Body of pancreas (tissue), 4 donors: ENCODE results near the gene POLR1A. TPM values are rescaled to one million over a fixed set of nuclear protein-coding genes. Genes with fewer than 3 reads are reported as not detected.

ENCODE experiments used
- ATAC-seq: fragments of 150-250 bp; one replicate; pipeline ENCODE4 v1.9.1; 2016
- DNase-seq, 4 donors: peaks; one replicate each; pipeline ENCODE4 v3.0.0-alpha.2; 2019
- H3K27ac ChIP-seq, 4 donors: fragments of 200-600 bp; sonication (generic); 1 replicate in 3 of 4; 2 replicates in 1 of 4; pipeline versions ENCODE4 v1.5.1 to v1.6.1; 2016 to 2019; ENCODE audit warnings: mild to moderate bottlenecking in 1 of 4, mixed read lengths in 1 of 4, moderate library complexity in 1 of 4
- H3K27me3 ChIP-seq, 2 donors: fragments of 200-600 bp; sonication (generic); one replicate each; pipeline ENCODE4 v1.6.0; 2016; ENCODE audit warnings: mild to moderate bottlenecking in 1 of 2
- H3K36me3 ChIP-seq, 2 donors: fragments of 200-600 bp; sonication (generic); replicated peaks in 1 of 2; 2 replicates each; pipeline ENCODE4 v1.5.1; 2016; ENCODE audit warnings: low read depth in 2 of 2; ENCODE audit not compliant: insufficient read depth in 1 of 2
- H3K4me1 ChIP-seq: fragments of 200-600 bp; sonication (generic); one replicate; pipeline ENCODE4 v1.6.0; 2016
- H3K4me3 ChIP-seq, 2 donors: fragments of 200-600 bp; sonication (generic); 1 replicate in 1 of 2; 2 replicates in 1 of 2; pipeline ENCODE4 v1.5.1; 2016 to 2019
- H3K9me3 ChIP-seq, 3 donors: fragments of 200-600 bp; sonication (generic); 1 replicate in 2 of 3; 2 replicates in 1 of 3; pipeline ENCODE4 v1.5.1; 2016
- POLR2A ChIP-seq, 3 donors: fragments of 450-650 bp; IDR thresholded peaks; one replicate each; pipeline ENCODE4 v1.6.1; 2016; ENCODE audit warnings: antibody characterized with exemption in 3 of 3, mild to moderate bottlenecking in 2 of 3
- WGBS, 2 donors: methylation state at CpG; one replicate each; pipeline ENCODE4 v1.1.5; 2017; 5-methylcytosine and 5-hydroxymethylcytosine counted together
- intact Hi-C: fragments of 100-400 bp; cut with DNase I; formaldehyde crosslinking; loops from one replicate; pipeline ENCODE4 v1.15.1; 2023
- total RNA-seq, 2 donors: library from RNA; depleted of rRNA; stranded (reverse); fragments of >200 nt; gene quantifications; one replicate each; pipeline ENCODE4 v1.1.0, GENCODE V29; 2016
- TF ChIP-seq, protein P1 (sequence below), 7 experiments: fragments of 450-650 bp in 4 of 7; fragments of 200-600 bp in 3 of 7; sonication (generic) in 3 of 7; IDR thresholded peaks; one replicate each; pipeline ENCODE4 v1.5.1; 2016 to 2019; ENCODE audit warnings: antibody characterized with exemption in 7 of 7

POLR1A gene
- total RNA-seq, 2 donors from 2014 or later, result 18.7 to 36.6 TPM

DNA sequence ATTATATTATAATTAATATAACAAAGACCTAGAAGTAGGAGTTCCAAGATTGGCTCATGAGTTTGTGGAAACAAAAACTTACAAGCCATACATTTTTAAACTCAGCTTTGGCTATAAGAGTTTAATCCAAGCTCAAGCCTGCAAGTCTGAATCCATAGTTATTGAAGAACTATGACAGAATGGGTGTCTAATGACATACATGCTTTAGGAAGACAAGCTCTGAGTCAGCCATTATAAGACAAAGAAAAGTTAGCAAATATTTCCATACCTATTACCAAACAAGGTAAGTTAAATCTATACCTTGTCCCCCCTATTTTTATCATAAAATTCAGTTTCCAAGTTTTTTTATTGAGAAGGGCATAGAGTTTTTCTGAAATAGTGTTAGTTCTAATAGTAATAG lies 95.6 kb downstream of the POLR1A start:
- no peak for DNase-seq
- Histone ChIP-seq H3K4me3 (no peak overlapping the region), H3K36me3 (no peaks in the 10 kb centered on the region), H3K27me3 (no peaks in the 10 kb centered on the region), H3K9me3 (peaks cover 0 to 4% (median 0%) of the 10 kb centered on the region in 3 donors), H3K4me1 (peaks cover 11% of the 10 kb centered on the region), H3K27ac (no peak overlapping the region)
- ATAC-seq, result no peak
- intact Hi-C loops, result no loop called here
- TF ChIP-seq, protein P1, sequence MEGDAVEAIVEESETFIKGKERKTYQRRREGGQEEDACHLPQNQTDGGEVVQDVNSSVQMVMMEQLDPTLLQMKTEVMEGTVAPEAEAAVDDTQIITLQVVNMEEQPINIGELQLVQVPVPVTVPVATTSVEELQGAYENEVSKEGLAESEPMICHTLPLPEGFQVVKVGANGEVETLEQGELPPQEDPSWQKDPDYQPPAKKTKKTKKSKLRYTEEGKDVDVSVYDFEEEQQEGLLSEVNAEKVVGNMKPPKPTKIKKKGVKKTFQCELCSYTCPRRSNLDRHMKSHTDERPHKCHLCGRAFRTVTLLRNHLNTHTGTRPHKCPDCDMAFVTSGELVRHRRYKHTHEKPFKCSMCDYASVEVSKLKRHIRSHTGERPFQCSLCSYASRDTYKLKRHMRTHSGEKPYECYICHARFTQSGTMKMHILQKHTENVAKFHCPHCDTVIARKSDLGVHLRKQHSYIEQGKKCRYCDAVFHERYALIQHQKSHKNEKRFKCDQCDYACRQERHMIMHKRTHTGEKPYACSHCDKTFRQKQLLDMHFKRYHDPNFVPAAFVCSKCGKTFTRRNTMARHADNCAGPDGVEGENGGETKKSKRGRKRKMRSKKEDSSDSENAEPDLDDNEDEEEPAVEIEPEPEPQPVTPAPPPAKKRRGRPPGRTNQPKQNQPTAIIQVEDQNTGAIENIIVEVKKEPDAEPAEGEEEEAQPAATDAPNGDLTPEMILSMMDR (IDR thresholded peaks at IDR 0.05), result no peak
- TF ChIP-seq POLR2A (IDR thresholded peaks at IDR 0.05), result no peak

DNA sequence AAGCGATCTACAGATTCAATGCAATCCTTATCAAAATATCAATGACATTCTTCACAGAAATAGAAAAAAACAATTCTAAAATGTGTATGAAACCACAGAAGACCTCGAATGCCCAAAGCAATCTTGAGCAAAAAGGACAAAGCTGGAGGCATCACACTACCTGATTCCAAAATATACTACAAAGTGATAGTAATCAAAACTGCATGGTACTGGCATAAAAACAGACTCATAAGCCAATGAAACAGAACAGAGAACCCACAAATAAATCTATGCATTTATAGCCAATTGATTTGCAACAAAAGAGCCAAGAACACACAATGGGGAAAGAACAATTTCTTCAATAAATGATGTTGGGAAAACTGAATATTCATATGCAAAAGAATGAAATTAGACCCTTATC lies 99.2 kb downstream of the POLR1A start:
- intact Hi-C loops, result no loop called here
- TF ChIP-seq, protein P1 (IDR thresholded peaks at IDR 0.05), result no peak
- TF ChIP-seq POLR2A (IDR thresholded peaks at IDR 0.05), result no peak

DNA sequence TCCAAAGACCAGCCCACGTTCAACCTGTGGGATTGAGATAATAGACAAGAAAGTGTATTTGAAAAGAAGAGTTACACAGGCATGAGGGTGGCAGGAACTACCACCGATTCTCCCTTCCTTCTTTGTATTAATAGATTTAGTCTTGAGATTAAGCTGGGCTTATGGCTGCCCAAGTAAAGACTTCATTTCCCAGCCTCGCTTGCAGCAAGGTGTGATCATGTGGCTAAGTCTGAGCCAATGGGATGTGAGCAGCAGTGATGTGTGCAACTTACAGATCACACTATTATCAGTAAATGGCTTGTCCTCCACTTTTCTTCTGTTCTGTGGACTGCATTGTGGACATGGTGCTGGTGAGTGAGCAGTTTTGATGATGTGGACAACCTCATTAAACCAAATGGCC lies 101.7 kb downstream of the POLR1A start:
- Histone ChIP-seq H3K9me3 (no peaks in the 10 kb centered on the region), H3K36me3 (no peaks in the 10 kb centered on the region), H3K27me3 (no peaks in the 10 kb centered on the region), H3K27ac (no peak overlapping the region), H3K4me1 (no peaks in the 10 kb centered on the region), H3K4me3 (no peak overlapping the region)
- intact Hi-C loops, result no loop called here
- ATAC-seq, result no peak
- TF ChIP-seq, protein P1 (IDR thresholded peaks at IDR 0.05), result no peak
- no peak for TF ChIP-seq POLR2A (IDR thresholded peaks at IDR 0.05)
- no peak for DNase-seq
- 78 to 82% methylated on average over 3 of the region's 3 CpGs for WGBS, 2 donors

More for the DNA sequence above, 99.2 kb downstream of the POLR1A start:
- ATAC-seq (no peak), DNase-seq (no peak)
- H3K4me1 ChIP-seq, result peaks cover 10% of the 10 kb centered on the region
- H3K36me3 ChIP-seq, result no peaks in the 10 kb centered on the region
- H3K27me3 ChIP-seq, result no peaks in the 10 kb centered on the region
- 64 to 67% methylated on average over 2 of the region's 2 CpGs for WGBS, 2 donors
- no peak overlapping the region for H3K4me3 ChIP-seq
- H3K27ac ChIP-seq, result no peak overlapping the region
- H3K9me3 ChIP-seq, result no peaks in the 10 kb centered on the region

DNA sequence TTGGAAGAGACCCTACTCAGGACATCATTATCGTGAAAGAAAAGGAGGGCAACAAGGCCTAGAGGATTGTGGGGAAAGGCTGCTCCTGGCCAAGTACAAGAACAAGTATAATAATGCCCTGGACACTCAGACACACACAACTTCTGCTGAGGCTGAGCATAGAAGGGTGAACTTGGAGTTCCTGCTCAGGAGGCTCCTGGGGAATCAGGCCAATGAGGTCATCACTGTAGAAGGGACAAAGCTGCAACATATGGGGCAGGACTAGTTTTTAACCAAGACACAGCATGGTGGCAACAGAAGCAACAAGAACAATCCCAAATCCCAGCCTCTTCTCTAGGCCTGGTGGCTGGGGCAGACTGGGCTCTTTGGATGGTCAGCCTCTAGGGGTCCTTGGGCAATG lies 102.6 kb downstream of the POLR1A start:
- Histone ChIP-seq H3K9me3 (no peaks in the 10 kb centered on the region), H3K4me1 (peaks cover 5% of the 10 kb centered on the region), H3K27me3 (no peaks in the 10 kb centered on the region), H3K36me3 (no peaks in the 10 kb centered on the region), H3K4me3 (no peak overlapping the region), H3K27ac (no peak overlapping the region)
- 82 to 88% methylated on average over 1 of the region's 1 CpG for WGBS, 2 donors
- no peak for TF ChIP-seq POLR2A (IDR thresholded peaks at IDR 0.05)
- TF ChIP-seq, protein P1 (IDR thresholded peaks at IDR 0.05), result no peak
- intact Hi-C loops, result no loop called here
- ATAC-seq, result no peak
- no peak for DNase-seq

DNA sequence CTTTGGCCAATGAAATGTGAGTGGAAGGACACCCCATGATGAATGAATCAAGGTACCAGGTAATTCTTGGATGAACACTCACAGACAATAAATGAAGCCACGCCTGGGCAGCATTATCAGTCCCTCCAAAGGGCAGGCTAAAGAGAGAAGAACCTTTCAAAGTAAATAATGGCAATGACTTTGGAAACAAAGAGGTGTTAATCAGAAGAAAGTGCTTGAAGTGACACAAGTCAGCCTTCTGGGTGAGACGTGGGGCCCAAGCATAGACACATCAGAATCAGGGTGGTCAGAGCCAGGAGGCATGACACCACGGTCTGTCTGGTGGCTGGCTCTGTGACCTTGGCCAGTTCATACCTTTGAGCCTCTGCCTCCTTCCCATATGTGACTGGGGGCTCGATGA lies 103.3 kb downstream of the POLR1A start:
- peaks cover 9% of the 10 kb centered on the region for H3K4me1 ChIP-seq
- intact Hi-C loops, result no loop called here
- no peaks in the 10 kb centered on the region for H3K36me3 ChIP-seq
- 79 to 90% methylated on average over 3 to 4 of the region's 4 CpGs for WGBS, 2 donors
- no peaks in the 10 kb centered on the region for H3K27me3 ChIP-seq
- ATAC-seq (no peak), DNase-seq (no peak)
- H3K27ac ChIP-seq, result no peak overlapping the region
- TF ChIP-seq, protein P1 (IDR thresholded peaks at IDR 0.05), result no peak
- TF ChIP-seq POLR2A (IDR thresholded peaks at IDR 0.05), result no peak
- no peaks in the 10 kb centered on the region for H3K9me3 ChIP-seq
- H3K4me3 ChIP-seq, result no peak overlapping the region
